B cell (primary cell): Measurements from ENCODE around the gene PEAK1.

Experiments
- EZH2 ChIP-seq: IDR thresholded peaks from 2 replicates; pipeline ENCODE4 v1.6.1; 2012; ENCODE audit warnings: borderline replicate concordance, low read depth, mild to moderate bottlenecking, moderate library complexity, low read length; ENCODE audit not compliant: insufficient read depth, poor library complexity, severe bottlenecking
- TF ChIP-seq, protein P1 (sequence below): fragments of 200-600 bp; IDR thresholded peaks from one replicate; pipeline ENCODE4 v1.8.0; 2022; ENCODE audit warnings: antibody characterized with exemption, mild to moderate bottlenecking

DNA sequence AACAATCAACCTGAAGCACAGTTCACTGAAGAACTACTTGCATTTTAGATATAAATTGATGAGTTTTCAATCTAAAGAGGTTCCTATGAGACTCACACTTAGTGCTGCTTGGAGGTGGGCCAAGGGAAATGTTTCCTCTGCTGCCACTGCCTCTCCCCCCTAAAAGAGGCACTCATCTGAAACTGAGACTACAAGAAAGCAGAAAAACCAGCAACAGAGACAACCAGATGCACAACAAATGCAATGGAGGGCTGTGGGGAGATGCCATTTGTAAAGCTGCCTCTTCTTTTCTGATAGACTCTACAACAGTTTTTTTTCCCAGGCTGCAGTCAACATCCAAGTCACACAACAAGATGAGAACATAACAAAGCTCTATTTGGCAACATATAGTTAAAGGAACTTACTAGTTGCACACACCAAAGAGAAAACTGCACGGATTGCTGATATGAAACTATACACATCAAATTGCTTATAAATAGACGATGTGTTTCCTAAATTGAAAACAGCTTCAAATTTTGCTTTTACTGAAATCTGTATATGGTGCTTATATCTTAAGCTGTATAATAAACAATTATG is 360.0 kb downstream of the PEAK1 start:
- TF ChIP-seq, protein P1, sequence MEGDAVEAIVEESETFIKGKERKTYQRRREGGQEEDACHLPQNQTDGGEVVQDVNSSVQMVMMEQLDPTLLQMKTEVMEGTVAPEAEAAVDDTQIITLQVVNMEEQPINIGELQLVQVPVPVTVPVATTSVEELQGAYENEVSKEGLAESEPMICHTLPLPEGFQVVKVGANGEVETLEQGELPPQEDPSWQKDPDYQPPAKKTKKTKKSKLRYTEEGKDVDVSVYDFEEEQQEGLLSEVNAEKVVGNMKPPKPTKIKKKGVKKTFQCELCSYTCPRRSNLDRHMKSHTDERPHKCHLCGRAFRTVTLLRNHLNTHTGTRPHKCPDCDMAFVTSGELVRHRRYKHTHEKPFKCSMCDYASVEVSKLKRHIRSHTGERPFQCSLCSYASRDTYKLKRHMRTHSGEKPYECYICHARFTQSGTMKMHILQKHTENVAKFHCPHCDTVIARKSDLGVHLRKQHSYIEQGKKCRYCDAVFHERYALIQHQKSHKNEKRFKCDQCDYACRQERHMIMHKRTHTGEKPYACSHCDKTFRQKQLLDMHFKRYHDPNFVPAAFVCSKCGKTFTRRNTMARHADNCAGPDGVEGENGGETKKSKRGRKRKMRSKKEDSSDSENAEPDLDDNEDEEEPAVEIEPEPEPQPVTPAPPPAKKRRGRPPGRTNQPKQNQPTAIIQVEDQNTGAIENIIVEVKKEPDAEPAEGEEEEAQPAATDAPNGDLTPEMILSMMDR: no peak
- TF ChIP-seq EZH2: no peak
